Activated naive CD4-positive, alpha-beta T cell treated with anti-CD3 and anti-CD28 coated beads, Interleukin-2, amount 50 U/mL, for 24 hours (primary cell): Measurements from ENCODE around the gene FEZ2.

Experiments
- H3K27ac Mint-ChIP-seq: one replicate; pipeline ENCODE4 v1.8.0; 2021; ENCODE audit warnings: mild to moderate bottlenecking, mixed read lengths
- H3K27me3 Mint-ChIP-seq: one replicate; pipeline ENCODE4 v1.8.0; 2021; ENCODE audit warnings: mixed read lengths
- H3K36me3 Mint-ChIP-seq: one replicate; pipeline ENCODE4 v1.8.0; 2021; ENCODE audit warnings: mixed read lengths
- H3K4me1 Mint-ChIP-seq: one replicate; pipeline ENCODE4 v1.8.0; 2021; ENCODE audit warnings: mixed read lengths
- H3K4me3 Mint-ChIP-seq: one replicate; pipeline ENCODE4 v1.8.0; 2021; ENCODE audit warnings: mild to moderate bottlenecking, mixed read lengths
- H3K9me3 Mint-ChIP-seq: one replicate; pipeline ENCODE4 v1.8.0; 2021; ENCODE audit warnings: mixed read lengths

The FEZ2 gene

GRCh38 chr2:36509075-36509474 lies 88.9 kb downstream of the FEZ2 start:
- Mint-ChIP-seq H3K9me3 (no peaks in the 10 kb centered on the region), H3K36me3 (peaks cover 3% of the 10 kb centered on the region), H3K4me1 (no peaks in the 10 kb centered on the region), H3K4me3 (no peak overlapping the region), H3K27me3 (no peaks in the 10 kb centered on the region), H3K27ac (no peak overlapping the region)

DNA sequence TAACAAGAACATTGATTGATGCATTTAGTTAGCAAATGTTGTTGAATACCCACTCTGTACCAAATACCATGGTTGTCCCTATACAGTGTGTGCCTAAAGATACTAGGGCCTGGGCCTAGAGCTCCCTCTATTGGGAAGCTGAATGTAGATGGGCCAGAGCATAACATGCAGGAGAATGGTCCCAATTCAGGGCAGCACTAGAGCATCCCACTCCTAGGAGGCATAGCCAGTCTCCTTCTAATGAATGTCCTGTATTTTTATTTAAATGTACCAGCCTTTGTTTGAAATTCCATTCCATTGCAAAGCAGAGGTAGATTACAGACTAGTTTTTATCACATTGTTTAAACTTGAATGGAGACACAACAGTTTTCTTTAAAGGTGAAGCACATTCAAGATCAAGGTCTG lies 90.6 kb downstream of the FEZ2 start:
- Mint-ChIP-seq H3K27ac (no peak overlapping the region), H3K9me3 (no peaks in the 10 kb centered on the region), H3K27me3 (no peaks in the 10 kb centered on the region), H3K36me3 (no peaks in the 10 kb centered on the region), H3K4me1 (no peaks in the 10 kb centered on the region), H3K4me3 (no peak overlapping the region)
